HEK293 (cell line): ENCODE data around the gene PTPN12.

Experiments
- CTCF ChIA-PET: fragments of 350-600 bp; formaldehyde crosslinking; extraction: SDS; loops from one replicate; lab custom pipeline; 2021; ENCODE audit warnings: antibody characterized with exemption; lab: Yijun Ruan, JAX
- POLR2A ChIA-PET: fragments of 300-600 bp; formaldehyde crosslinking; extraction: SDS; loops from one replicate; lab custom pipeline; 2020; ENCODE audit warnings: antibody characterized with exemption, inconsistent platforms; lab: Yijun Ruan, JAX
- H3K27ac ChIP-seq: fragments of 200-500 bp; sonication (Bioruptor generic); 2 replicates; pipeline ENCODE4 v1.5.1; 2014; ENCODE audit warnings: low read depth, low read length, control low read depth, inconsistent platforms; ENCODE audit errors: extremely low read depth
- H3K36me3 ChIP-seq, 2 experiments: fragments of 200-500 bp in 1 of 2; sonication (Bioruptor generic) in 1 of 2; 1 replicate in 1 of 2; 2 replicates in 1 of 2; pipeline ENCODE4 v1.5.1; 2014 to 2017; ENCODE audit warnings: inconsistent platforms in 2 of 2, low read length in 2 of 2; ENCODE audit not compliant: control insufficient read depth in 2 of 2, insufficient read depth in 1 of 2
- H3K4me1 ChIP-seq: fragments of 200-500 bp; sonication (Bioruptor generic); 2 replicates; pipeline ENCODE4 v1.5.1; 2014; ENCODE audit warnings: mild to moderate bottlenecking, low read length, inconsistent platforms; ENCODE audit not compliant: control insufficient read depth, insufficient read depth
- H3K4me3 ChIP-seq: 2 replicates; pipeline ENCODE4 v1.5.1; 2011; ENCODE audit warnings: low read depth, mild to moderate bottlenecking, control low read depth, low read length, moderate library complexity
- H3K9me3 ChIP-seq: fragments of 200-500 bp; sonication (Bioruptor generic); 2 replicates; pipeline ENCODE4 v1.5.1; 2014; ENCODE audit warnings: low read depth, low read length, inconsistent platforms; ENCODE audit not compliant: control insufficient read depth, insufficient read depth
- GFI1B ChIP-seq: fragments of 450-650 bp; formaldehyde crosslinking; IDR thresholded peaks from 2 replicates; pipeline ENCODE4 v1.5.1; 2016; ENCODE audit warnings: missing biosample characterization, missing genetic modification characterization
- KLF7 ChIP-seq: fragments of 450-650 bp; formaldehyde crosslinking; IDR thresholded peaks from 2 replicates; pipeline ENCODE4 v1.5.1; 2016; ENCODE audit warnings: missing biosample characterization, missing genetic modification characterization, borderline replicate concordance
- MZF1 ChIP-seq: fragments of 450-650 bp; formaldehyde crosslinking; IDR thresholded peaks from 2 replicates; pipeline ENCODE4 v1.5.1; 2017; ENCODE audit warnings: missing biosample characterization, missing genetic modification characterization, borderline replicate concordance
- OSR2 ChIP-seq: fragments of 450-650 bp; formaldehyde crosslinking; IDR thresholded peaks from 2 replicates; pipeline ENCODE4 v1.5.1; 2016; ENCODE audit warnings: missing biosample characterization, missing genetic modification characterization
- TRIM28 ChIP-seq: IDR thresholded peaks from 2 replicates; pipeline ENCODE4 v1.6.1; 2011; ENCODE audit warnings: low read length, control low read depth, borderline replicate concordance
- ZNF394 ChIP-seq: fragments of 450-650 bp; formaldehyde crosslinking; IDR thresholded peaks from 2 replicates; pipeline ENCODE4 v1.5.1; 2016; ENCODE audit warnings: missing biosample characterization, missing genetic modification characterization, mild to moderate bottlenecking, moderate library complexity, borderline replicate concordance
- ZNF530 ChIP-seq: fragments of 450-650 bp; formaldehyde crosslinking; IDR thresholded peaks from 2 replicates; pipeline ENCODE4 v1.5.1; 2016; ENCODE audit warnings: low read depth, missing biosample characterization, missing genetic modification characterization
- ZNF544 ChIP-seq: fragments of 450-650 bp; formaldehyde crosslinking; IDR thresholded peaks from 2 replicates; pipeline ENCODE4 v1.5.0; 2017; ENCODE audit warnings: missing biosample characterization, missing genetic modification characterization
- ZNF660 ChIP-seq: fragments of 450-650 bp; IDR thresholded peaks from 2 replicates; pipeline ENCODE4 v1.5.1; 2018; ENCODE audit warnings: missing biosample characterization, mild to moderate bottlenecking, missing genetic modification characterization
- ZNF677 ChIP-seq: fragments of 450-650 bp; IDR thresholded peaks from 2 replicates; pipeline ENCODE4 v1.5.0; 2018; ENCODE audit warnings: missing biosample characterization, mild to moderate bottlenecking, missing genetic modification characterization, moderate library complexity
- TF ChIP-seq, protein P1 (sequence below): fragments of 450-650 bp; formaldehyde crosslinking; IDR thresholded peaks from 2 replicates; pipeline ENCODE4 v1.5.1; 2016; ENCODE audit warnings: missing biosample characterization, missing genetic modification characterization, borderline replicate concordance
- TF ChIP-seq, protein P2 (sequence below): fragments of 450-650 bp; formaldehyde crosslinking; IDR thresholded peaks from 2 replicates; pipeline ENCODE4 v1.5.1; 2016; ENCODE audit warnings: missing biosample characterization, missing genetic modification characterization
- TF ChIP-seq, protein P3 (sequence below): IDR thresholded peaks from 2 replicates; pipeline ENCODE4 v1.6.1; 2011; ENCODE audit warnings: mild to moderate bottlenecking, low read depth, low read length, borderline replicate concordance

The PTPN12 gene

DNA sequence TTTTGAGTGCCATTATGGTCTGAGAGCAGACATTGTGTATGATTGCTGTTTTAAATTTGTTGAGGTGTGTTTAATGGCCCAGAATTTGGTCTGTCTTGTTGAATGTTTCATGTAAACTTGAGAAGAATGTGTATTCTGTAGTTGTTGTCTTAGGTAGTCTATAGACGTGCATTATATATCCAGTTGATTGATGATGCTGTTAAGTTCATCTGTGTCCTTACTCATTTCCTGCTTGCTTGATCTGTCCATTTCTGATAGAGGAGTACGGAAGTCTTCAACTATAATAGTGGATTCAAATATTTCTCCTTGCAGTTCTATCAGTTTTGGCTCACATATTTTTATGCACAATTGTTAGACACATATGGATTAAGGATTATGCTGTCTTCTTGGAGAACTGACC, 16.0 kb downstream of the PTPN12 start (continued):
- TF ChIP-seq, protein P1, sequence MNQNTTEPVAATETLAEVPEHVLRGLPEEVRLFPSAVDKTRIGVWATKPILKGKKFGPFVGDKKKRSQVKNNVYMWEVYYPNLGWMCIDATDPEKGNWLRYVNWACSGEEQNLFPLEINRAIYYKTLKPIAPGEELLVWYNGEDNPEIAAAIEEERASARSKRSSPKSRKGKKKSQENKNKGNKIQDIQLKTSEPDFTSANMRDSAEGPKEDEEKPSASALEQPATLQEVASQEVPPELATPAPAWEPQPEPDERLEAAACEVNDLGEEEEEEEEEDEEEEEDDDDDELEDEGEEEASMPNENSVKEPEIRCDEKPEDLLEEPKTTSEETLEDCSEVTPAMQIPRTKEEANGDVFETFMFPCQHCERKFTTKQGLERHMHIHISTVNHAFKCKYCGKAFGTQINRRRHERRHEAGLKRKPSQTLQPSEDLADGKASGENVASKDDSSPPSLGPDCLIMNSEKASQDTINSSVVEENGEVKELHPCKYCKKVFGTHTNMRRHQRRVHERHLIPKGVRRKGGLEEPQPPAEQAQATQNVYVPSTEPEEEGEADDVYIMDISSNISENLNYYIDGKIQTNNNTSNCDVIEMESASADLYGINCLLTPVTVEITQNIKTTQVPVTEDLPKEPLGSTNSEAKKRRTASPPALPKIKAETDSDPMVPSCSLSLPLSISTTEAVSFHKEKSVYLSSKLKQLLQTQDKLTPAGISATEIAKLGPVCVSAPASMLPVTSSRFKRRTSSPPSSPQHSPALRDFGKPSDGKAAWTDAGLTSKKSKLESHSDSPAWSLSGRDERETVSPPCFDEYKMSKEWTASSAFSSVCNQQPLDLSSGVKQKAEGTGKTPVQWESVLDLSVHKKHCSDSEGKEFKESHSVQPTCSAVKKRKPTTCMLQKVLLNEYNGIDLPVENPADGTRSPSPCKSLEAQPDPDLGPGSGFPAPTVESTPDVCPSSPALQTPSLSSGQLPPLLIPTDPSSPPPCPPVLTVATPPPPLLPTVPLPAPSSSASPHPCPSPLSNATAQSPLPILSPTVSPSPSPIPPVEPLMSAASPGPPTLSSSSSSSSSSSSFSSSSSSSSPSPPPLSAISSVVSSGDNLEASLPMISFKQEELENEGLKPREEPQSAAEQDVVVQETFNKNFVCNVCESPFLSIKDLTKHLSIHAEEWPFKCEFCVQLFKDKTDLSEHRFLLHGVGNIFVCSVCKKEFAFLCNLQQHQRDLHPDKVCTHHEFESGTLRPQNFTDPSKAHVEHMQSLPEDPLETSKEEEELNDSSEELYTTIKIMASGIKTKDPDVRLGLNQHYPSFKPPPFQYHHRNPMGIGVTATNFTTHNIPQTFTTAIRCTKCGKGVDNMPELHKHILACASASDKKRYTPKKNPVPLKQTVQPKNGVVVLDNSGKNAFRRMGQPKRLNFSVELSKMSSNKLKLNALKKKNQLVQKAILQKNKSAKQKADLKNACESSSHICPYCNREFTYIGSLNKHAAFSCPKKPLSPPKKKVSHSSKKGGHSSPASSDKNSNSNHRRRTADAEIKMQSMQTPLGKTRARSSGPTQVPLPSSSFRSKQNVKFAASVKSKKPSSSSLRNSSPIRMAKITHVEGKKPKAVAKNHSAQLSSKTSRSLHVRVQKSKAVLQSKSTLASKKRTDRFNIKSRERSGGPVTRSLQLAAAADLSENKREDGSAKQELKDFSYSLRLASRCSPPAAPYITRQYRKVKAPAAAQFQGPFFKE (tag by site-specific recombination): no peak
- TF ChIP-seq GFI1B (no peak), ZNF544 (tag by site-specific recombination) (no peak), ZNF677 (no peak), KLF7 (tag by site-specific recombination) (no peak), TRIM28 (no peak), ZNF530 (tag by site-specific recombination) (no peak), OSR2 (tag by site-specific recombination) (no peak)
- TF ChIP-seq, protein P2, sequence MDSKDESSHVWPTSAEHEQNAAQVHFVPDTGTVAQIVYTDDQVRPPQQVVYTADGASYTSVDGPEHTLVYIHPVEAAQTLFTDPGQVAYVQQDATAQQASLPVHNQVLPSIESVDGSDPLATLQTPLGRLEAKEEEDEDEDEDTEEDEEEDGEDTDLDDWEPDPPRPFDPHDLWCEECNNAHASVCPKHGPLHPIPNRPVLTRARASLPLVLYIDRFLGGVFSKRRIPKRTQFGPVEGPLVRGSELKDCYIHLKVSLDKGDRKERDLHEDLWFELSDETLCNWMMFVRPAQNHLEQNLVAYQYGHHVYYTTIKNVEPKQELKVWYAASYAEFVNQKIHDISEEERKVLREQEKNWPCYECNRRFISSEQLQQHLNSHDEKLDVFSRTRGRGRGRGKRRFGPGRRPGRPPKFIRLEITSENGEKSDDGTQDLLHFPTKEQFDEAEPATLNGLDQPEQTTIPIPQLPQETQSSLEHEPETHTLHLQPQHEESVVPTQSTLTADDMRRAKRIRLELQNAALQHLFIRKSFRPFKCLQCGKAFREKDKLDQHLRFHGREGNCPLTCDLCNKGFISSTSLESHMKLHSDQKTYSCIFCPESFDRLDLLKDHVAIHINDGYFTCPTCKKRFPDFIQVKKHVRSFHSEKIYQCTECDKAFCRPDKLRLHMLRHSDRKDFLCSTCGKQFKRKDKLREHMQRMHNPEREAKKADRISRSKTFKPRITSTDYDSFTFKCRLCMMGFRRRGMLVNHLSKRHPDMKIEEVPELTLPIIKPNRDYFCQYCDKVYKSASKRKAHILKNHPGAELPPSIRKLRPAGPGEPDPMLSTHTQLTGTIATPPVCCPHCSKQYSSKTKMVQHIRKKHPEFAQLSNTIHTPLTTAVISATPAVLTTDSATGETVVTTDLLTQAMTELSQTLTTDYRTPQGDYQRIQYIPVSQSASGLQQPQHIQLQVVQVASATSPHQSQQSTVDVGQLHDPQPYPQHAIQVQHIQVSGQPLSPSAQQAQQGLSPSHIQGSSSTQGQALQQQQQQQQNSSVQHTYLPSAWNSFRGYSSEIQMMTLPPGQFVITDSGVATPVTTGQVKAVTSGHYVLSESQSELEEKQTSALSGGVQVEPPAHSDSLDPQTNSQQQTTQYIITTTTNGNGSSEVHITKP (tag by site-specific recombination): no peak

DNA sequence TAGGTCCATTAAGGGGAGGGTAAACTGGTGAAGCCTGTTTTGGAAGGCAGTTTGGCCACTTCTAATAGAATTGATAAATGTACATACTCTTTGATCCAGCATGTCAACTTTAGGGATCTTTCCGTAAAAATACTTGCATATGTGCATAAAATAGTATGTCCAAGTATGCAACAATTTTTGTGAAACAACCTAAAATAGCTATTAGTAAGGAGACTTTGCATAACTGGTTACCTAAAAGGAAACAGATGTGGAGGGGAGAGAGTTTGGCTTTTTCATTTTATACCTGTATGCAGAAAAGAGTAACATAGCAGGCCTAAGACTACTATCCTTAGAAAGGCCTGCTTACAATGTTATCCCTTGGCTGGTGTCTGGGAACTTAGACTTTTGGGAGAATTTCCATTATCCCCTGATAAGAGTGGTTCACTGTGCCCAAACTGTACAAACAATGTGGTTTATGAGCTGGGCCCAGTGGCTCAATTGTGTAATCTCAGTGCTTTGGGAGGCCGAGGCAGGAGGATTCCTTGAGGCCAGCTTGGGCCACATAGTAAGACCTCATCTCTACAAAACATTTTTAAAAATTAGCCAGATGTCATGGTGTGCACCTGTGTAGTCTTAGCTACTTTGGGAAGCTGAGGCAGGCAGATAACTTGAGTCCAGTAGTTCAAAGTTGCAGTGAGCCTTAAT, 21.3 kb downstream of the PTPN12 start:
- POLR2A ChIA-PET: interaction anchor here (1.2 kb wide), 1 partner anchor 9 kb away, joined by 3 read pairs; no protein-coding TSS in a partner anchor
- TF ChIP-seq, protein P3, sequence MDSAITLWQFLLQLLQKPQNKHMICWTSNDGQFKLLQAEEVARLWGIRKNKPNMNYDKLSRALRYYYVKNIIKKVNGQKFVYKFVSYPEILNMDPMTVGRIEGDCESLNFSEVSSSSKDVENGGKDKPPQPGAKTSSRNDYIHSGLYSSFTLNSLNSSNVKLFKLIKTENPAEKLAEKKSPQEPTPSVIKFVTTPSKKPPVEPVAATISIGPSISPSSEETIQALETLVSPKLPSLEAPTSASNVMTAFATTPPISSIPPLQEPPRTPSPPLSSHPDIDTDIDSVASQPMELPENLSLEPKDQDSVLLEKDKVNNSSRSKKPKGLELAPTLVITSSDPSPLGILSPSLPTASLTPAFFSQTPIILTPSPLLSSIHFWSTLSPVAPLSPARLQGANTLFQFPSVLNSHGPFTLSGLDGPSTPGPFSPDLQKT: no peak
- TF ChIP-seq ZNF394: no peak
- no peak for TF ChIP-seq ZNF660 (tag by site-specific recombination)
- TF ChIP-seq MZF1 (tag by site-specific recombination): 0 out of 2 replicates have a peak, but pooled peaks have one; percentile 31
- peaks cover 4% of the 10 kb centered on the region for H3K4me1 ChIP-seq

More for the DNA sequence above, 21.3 kb downstream of the PTPN12 start:
- H3K36me3 ChIP-seq: peaks cover 0 to 3% of the 10 kb centered on the region in 2 experiments; a peak in 1 of 3 replicates
- CTCF ChIA-PET: no interaction called here
- no peak overlapping the region for H3K27ac ChIP-seq
- no peaks in the 10 kb centered on the region for H3K9me3 ChIP-seq
- H3K4me3 ChIP-seq: no peak overlapping the region
